Activated CD4-positive, alpha-beta T cell treated with anti-CD3 and anti-CD28 coated beads for 24 hours (primary cell): ENCODE data around the gene SLC25A21.
"Not testable (repeated sequence)": the region's sequence is repeated elsewhere in the genome, so short reads cannot be mapped to it uniquely, and the experiment has no call there.

Experiments
- DNase-seq, 2 donors: peaks; one replicate each; pipeline ENCODE4 v3.0.0-alpha.2; 2020; ENCODE audit warnings: low read depth in 2 of 2

Gene SLC25A21

DNA sequence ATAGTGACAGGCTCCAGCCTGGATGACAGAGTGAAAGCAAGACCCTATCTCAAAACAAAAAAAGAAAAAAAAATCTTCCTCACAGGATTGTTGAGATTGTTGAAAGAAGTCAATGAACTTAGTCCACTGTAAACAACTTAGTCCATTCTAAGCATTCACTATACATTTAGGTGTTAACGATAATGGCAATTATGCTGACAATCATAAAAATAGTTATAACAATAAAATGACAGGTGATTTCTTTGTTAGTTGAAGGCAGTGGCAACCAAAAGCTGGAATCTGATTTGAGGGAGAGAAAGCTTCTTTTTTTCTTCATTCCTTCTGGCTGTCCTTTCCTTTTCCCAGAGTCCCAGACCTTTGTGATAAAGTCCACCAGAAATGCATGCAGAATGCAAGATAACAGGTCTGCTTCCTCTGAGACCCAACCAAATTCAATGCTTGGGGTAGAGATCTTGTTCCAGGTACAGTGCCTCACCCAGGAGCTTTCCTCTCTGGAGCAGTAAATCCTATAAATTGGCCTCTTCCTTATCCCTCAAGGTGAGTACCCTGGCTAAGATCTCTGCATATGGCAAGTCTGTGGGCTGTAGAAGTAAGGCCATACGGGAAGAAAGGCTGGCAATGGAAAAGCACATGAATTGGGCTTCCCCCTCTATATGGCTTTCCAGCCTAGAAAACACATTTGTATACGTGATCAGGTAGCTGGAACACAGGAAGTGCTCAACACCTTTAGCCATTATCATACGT, 458.3 kb downstream of the SLC25A21 start:
- DNase-seq = no peak

- no peak for DNase-seq
Measured at GRCh38 chr14:36707570-36707969, 464.8 kb downstream of the SLC25A21 start.

DNA sequence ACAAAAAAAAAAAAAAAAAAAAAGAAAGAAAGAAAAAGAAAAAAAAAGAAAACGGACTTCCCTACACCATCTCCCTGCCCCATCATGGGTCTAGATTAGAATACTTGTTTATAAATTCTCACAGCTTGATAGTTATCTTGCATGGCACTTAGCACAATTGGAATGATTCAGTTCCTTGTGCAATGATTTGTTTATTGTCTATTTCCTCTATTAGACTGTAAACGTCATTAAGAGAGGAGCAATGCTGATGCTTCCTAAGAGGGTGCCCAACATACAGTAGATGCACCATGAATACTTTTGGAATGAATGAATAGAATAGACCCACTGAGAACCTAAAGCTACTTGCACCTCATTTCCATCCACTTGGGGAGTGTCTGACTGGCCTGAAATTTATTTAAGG, 469.9 kb downstream of the SLC25A21 start:
- DNase-seq = no peak

- no peak for DNase-seq
Measured at GRCh38 chr14:36701132-36701531, 471.3 kb downstream of the SLC25A21 start.

DNA sequence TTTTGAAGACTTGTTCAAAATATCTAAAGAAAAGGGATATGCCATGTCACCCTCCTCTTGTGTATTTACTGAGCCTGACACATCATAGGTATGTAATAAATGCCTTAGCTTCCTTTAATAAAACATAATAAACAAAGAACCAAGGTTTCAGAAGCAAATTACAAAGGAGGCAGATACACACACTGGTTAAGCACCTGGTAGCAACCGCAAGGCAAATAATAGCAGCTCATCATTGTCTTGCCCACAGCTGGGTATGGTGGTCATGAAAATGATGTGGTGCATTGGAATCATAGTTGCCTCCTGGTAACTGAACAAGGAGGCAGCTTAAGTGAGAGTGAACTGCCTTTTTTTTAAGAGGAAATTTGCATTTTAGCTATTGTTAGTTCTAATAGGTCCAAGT, 471.8 kb downstream of the SLC25A21 start:
- DNase-seq = no peak

DNA sequence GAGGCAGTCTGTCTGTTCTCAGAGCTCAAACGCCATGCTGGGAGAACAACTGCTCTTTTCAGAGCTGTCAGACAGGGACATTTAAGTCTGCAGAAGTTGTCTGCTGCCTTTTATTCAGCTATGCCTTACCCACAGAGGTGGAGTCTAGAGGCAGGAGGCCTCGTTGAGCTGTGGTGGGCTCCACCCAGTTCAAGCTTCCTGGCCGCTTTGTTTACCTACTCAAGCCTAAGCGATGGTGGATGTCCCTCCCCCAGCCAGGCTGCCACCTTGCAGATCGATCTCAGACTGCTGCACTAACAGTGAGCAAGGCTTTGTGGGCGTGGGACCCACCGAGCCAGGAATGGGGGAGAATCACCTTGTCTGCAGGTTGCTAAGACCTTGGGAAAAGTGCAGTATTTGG, 473.0 kb downstream of the SLC25A21 start:
- not testable (repeated sequence) for DNase-seq

DNA sequence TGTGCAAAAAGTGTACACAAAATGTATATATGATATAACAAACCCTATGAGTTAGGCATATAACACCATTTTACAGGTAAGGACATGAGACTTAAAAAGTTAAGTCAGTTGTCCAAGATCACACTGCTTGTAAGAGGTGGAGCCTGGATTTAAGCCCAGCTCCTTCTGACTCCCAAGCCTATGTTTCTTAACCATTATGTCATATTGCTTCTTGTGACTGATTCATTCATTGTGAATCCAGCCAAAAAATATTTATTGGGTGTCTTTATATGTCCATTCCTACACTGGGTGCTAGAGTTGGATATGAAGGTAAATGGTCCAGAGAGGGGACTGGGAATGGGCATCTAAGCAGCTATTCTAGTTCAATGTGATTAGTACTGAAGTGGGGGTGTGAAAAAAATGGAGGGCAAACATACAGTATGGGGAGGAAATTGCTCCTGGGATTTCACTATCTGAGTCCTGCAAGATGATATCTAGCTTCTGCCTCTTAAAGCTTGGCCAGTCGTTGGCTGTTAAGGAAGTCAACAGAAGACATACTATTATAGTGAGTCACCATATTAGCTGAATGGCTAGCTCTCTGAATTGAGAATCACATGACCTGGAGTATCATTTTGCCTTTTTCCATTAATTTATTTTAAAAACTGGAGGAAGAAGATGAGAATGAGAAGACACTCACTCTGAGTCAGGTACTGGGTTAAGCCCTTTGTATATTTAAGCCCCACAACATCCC, 481.9 kb downstream of the SLC25A21 start:
- no peak for DNase-seq

GRCh38 chr14:36684946-36685345, 487.5 kb downstream of the SLC25A21 start:
- DNase-seq = no peak

- DNase-seq = no peak
Measured at GRCh38 chr14:36683083-36683724, 489.2 kb downstream of the SLC25A21 start.

DNA sequence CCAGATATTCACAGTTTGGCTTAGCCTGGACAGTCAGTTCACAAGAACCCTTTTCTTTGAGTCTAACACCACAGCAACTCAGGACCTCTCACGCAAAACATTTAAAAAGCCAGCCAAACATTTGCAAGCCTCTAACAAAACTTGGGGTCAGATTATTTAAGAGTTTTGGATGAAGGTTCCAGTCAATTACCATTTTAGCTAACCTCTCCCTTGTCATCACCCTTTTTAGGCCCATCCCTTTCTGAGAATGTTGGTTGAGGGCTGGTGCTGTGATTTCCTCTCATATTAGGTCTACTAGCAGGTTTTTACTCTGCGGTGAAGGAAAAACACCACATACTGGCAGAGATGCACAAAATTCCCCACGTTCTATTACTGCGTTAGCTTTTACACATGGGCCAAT, 490.1 kb downstream of the SLC25A21 start:
- no peak for DNase-seq

GRCh38 chr14:36676236-36676635, 496.2 kb downstream of the SLC25A21 start:
- no peak for DNase-seq

GRCh38 chr14:36675581-36675980, 496.8 kb downstream of the SLC25A21 start:
- DNase-seq = no peak

GRCh38 chr14:36674659-36675058, 497.7 kb downstream of the SLC25A21 start:
- DNase-seq = no peak

DNA sequence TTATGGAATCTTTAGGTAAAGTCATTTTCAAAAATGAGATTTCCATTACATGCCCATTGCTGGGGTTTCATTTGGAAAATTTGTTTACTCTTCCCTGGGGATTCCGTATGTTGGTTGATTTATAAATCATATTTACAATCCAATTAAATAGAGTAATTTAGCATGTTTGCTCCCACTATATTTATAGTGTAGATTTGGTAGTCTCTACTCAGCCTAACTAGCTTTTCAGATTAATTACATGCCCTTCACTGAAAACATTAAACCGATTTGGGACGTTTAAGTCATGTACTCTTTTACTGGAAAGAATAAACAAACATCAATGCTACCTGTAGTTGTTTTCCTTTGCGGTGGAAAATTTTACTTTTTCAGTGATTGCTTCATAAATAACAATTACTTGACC, 500.3 kb downstream of the SLC25A21 start:
- DNase-seq = no peak

GRCh38 chr14:36671149-36671548, 501.3 kb downstream of the SLC25A21 start:
- no peak for DNase-seq

DNA sequence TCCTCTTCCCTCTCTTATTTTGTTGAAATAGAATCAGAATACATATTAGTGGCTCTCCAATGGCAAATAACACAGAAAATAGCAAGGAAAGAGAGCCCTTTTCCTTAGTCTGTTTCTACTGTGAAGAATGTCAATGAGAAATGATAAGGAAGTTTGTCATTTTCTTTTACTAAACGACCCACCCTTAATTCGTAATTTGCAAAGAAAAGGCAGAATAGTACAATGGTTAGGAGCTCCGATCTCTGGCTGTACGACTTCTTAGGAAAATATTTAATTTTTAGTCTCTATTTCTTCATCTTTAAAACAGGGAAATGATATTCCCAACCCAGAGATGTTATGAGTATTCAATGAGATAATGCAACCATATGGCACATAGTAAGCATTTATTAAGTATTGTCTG, 504.7 kb downstream of the SLC25A21 start:
- DNase-seq = no peak

DNA sequence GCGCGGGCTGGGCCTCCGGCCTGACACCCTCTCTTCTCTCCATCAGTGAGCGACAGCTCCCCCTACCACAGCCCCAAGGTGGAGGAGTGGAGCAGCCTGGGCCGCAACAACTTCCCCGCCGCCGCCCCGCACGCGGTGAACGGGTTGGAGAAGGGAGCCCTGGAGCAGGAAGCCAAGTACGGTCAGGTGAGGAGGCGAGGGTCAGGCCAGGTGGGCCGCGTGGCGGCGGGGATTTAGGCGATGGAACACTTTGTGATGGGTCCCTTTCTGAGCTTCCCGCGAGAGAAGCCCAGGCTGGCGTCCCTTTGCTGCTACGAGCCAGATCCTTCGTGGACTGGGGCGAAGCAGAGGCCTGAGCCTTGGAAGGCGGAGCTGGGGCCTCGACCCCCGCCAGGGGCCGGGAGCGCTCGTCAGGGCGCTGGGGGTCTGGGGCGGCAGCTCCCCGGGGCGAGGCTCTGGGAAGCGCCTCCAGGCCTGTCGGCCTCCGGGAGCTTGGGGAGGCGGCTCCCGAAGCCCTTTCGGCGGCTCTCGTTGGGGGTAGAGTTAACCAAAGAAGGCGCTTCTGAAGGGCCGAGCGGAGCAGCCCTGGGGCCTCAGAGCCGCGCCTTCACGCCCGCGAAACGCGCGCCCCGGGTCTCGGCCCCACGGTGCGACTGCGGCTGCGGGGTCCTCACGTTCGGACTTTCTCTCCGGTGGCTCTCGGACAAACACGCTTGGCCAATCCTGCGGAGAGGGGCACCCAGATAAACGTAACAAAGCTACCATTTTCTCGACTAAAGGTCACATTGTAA, 505.8 kb downstream of the SLC25A21 start:
- DNase-seq = no peak

DNA sequence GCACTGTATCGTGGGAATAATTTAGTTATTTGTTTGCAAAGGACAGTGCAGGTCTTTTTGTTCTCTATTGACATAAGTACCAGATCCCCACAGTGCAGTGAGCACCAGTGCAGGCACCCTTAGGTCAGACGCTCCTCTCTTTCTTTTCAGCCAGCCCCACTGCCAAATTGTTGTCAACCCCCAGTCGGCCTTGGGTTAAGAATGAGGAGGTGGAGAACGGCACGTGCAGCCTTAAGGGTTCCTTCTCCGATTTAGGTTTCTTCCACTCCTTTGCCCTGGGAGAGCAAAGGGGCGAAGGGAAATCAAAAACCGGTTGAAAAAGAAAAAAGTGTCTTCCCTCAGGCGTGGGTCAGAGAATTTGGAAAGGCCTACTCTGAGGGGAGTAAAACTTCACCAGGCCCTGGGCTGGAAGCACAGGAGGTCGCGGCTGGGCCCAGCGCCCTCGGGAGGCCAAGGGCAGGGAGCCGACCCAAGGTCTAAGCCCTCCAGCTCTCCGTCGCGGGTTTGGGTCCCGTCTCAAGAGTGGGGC, 506.5 kb downstream of the SLC25A21 start:
- no peak for DNase-seq

DNA sequence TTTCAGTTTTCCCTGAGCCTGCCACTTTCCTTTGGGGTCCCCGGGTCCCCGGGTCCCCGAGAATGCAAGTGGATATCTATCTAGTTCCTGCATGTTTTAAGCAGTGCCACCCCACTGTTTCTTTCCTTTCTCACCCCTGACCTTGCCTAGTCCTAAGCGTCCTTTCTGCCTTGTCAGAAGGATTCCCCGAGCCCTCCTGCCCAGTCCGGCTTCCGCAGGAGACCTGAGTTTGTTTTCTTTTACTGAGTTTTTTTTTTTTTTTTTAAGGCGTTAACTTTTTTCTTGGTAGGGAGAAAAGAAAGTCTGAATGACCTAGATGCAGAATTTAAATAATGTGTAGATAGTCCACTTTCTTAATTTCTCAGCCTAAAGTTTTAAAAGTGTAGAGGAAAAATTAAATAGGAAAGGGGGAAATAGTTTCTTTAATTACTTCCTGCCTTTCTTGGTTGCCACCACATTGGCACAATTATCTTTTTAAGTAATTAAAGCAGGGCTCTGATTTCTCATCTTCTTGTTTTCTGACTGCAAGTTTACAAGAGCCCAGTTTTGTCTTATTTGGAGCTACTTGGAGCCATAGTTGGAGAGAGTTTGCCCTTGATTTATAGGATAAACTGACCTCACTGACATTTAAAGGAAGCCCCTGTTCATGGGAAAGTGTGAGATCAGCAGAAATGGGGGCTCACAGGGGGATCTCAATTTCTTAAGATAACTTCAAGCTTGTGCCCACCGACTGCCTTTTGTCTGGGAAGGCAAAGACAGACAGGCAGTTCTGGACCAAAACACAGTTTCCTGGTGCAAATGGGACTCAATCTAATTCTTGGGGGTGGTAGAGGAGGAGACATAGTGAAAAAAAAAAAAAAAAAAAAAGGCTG, 507.8 kb downstream of the SLC25A21 start:
- no peak for DNase-seq

DNA sequence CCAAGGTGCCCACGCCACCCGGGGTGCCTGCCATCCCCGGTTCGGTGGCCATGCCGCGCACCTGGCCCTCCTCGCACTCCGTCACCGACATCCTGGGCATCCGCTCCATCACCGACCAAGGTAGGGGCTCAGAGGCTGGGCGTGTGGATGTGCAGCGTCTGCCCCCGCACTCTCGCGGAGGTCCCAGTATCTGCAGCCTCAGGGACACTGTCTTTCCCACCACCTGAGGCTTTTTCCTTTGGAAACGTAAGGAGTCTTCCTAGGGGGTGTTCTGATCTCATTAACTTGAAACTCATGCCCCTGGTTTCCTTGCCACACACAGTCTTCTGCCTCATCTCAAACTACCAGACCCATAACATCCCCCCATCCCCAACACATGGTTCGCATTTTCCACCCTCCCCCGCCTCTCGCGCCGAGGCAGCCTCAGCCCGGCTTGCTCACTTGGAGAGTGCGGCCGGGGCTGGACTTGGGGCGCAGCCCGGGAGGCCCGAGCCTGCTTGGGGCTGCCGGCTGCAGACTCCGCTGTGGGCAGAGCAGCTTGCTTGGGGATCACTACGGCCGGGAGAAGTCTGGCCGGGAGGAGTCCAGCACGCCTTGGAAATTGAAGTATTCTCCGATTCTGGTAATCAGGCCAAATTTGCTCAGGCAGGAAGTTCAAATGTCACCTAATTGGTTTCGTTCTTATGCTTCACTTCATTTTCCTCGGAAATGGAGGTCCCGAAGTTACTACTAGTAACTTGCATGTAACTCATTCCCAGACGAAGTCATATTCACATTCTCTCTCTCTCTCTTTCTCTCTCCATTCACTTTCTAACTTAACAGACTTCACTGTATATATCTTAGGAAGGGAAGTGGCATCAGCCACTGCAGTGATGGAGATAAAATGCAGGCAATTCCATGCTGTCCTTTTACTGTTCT, 508.7 kb downstream of the SLC25A21 start:
- DNase-seq = no peak
